ENCODE results near the gene HEATR1. TPM values are rescaled to one million over a fixed set of nuclear protein-coding genes. Genes with fewer than 3 reads are reported as not detected.

Gene HEATR1
- total RNA-seq, 3 donors from 2014 or later: 22.0 to 27.2 (median 22.9) TPM

- no peak for DNase-seq
- Histone ChIP-seq H3K9me3 (no peaks in the 10 kb centered on the region), H3K4me1 (ENCODE audit: low read depth) (no peaks in the 10 kb centered on the region), H3K36me3 (ENCODE audit: low read depth) (no peaks in the 10 kb centered on the region), H3K4me3 (no peak overlapping the region)
- intact Hi-C loops (cut with DNase I, micrococcal nuclease): no loop called here
- TF ChIP-seq CTCF (IDR thresholded peaks at IDR 0.05): no peak
- ATAC-seq: no peak
Observed at GRCh38 chr1:236543065-236543669, 61.1 kb downstream of the HEATR1 start.

- intact Hi-C loops (cut with DNase I, micrococcal nuclease): no loop called here
- Histone ChIP-seq H3K4me3 (no peak overlapping the region), H3K9me3 (no peaks in the 10 kb centered on the region), H3K36me3 (ENCODE audit: low read depth) (no peaks in the 10 kb centered on the region), H3K4me1 (ENCODE audit: low read depth) (no peaks in the 10 kb centered on the region)
- TF ChIP-seq CTCF (IDR thresholded peaks at IDR 0.05): no peak
- no peak for ATAC-seq
- DNase-seq: no peak
Observed at GRCh38 chr1:236541710-236542109, 62.6 kb downstream of the HEATR1 start.

DNA sequence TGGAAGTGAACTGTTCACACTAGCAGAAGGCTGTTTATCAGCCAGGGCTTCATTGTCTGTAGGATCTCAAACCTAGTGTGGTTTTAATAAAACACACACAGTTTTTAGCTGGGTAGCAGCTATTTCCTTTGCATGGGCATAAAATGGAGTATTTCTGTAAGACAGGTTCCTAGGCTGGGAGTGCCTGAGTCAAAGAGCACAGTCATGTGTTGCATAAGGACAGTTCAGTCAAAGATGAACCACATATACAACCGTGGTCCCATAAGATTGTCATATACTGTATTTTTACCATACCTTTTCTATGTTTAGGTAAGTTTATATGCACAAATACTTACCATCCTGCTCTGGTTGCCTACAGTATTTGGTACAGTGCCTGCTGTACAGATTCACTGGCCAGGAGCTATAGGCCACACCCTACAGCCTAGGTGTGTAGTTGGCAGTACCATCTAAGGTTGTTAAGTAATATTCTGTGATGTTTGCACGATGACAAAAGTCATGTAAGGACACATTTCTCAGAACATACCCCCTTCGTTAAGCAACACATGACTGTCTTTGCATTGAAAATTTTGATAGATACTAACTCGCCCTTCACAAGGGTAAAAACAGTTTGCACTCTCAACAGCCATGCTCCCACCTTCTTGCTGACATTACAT, 63.4 kb downstream of the HEATR1 start:
- DNase-seq (peak in 1 of 3 donors; percentile 63), ATAC-seq (peak; percentile 87)
- no peak for TF ChIP-seq CTCF (IDR thresholded peaks at IDR 0.05)
- H3K9me3 ChIP-seq: no peaks in the 10 kb centered on the region
- no peak overlapping the region for H3K4me3 ChIP-seq
- intact Hi-C loops (cut with DNase I, micrococcal nuclease): no loop called here
- H3K36me3 ChIP-seq (ENCODE audit: low read depth): no peaks in the 10 kb centered on the region
- H3K4me1 ChIP-seq (ENCODE audit: low read depth): peaks cover 2% of the 10 kb centered on the region

DNA sequence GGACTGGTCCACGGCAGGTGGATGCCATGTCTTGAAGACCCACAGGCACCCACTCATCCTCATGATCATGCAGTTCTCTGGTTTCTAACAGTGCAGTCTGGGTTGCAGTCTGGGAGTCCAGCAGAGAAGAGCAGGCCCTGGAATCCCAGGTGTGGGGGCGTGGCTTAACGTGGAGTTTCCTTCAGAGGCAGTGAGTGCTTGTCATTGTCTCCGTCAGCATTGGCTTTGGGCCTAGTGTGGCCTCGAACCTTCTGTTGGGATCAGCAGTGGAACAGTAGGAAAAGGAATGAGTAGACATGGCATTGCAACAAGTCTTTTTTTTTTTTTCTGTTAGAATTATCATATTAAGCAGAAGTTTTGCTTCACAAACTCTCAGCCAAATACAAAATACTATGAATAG, 67.8 kb downstream of the HEATR1 start:
- DNase-seq (no peak), ATAC-seq (no peak)
- no peaks in the 10 kb centered on the region for H3K36me3 ChIP-seq (ENCODE audit: low read depth)
- peaks cover 8% of the 10 kb centered on the region for H3K4me1 ChIP-seq (ENCODE audit: low read depth)
- no peaks in the 10 kb centered on the region for H3K9me3 ChIP-seq
- no peak overlapping the region for H3K4me3 ChIP-seq
- intact Hi-C loops (cut with DNase I, micrococcal nuclease): no loop called here
- TF ChIP-seq CTCF (IDR thresholded peaks at IDR 0.05): no peak

DNA sequence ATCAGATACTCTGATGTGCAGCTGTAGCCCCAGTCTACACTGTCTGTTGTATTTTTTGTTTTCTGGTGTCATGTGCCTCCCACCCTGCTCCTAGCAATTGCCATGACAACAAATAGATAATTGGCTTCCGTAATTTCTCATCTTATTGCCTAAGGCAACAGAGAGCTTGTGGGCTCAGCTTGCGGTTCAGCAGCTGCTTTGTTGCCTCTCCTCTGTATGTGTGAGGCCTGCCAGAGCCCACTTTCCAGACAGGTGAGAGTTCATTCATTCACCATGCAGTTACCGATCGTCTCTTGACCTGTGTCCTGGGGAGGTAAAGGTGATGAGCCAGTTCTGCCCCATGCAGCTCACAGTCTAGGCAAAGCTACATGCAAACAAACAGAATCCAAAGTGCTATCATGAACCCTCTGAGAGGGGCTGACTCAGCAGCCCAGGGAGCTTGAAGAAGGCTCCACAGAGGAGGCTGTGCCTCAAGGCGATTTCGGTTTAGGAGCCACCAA, 68.6 kb downstream of the HEATR1 start:
- intact Hi-C loops (cut with DNase I, micrococcal nuclease): no loop called here
- no peak for DNase-seq
- ATAC-seq: no peak

More for the DNA sequence above, 68.6 kb downstream of the HEATR1 start:
- Histone ChIP-seq H3K36me3 (ENCODE audit: low read depth) (no peaks in the 10 kb centered on the region), H3K9me3 (no peaks in the 10 kb centered on the region), H3K4me1 (ENCODE audit: low read depth) (peaks cover 13% of the 10 kb centered on the region), H3K4me3 (no peak overlapping the region)
- TF ChIP-seq CTCF (IDR thresholded peaks at IDR 0.05): no peak
